HEK293 (cell line): ENCODE measurements around the gene GNB2.

ENCODE experiments used
- BCL6B ChIP-seq: fragments of 450-650 bp; formaldehyde crosslinking; IDR thresholded peaks from 2 replicates; pipeline ENCODE4 v1.5.1; 2017; ENCODE audit warnings: missing biosample characterization, missing genetic modification characterization
- EGR2 ChIP-seq: fragments of 450-650 bp; formaldehyde crosslinking; IDR thresholded peaks from 2 replicates; pipeline ENCODE4 v1.5.1; 2016; ENCODE audit warnings: low read depth, missing biosample characterization, missing genetic modification characterization
- FEZF1 ChIP-seq: fragments of 450-650 bp; formaldehyde crosslinking; IDR thresholded peaks from 2 replicates; pipeline ENCODE4 v1.5.1; 2016; ENCODE audit warnings: missing biosample characterization, missing genetic modification characterization
- GLIS2 ChIP-seq: fragments of 450-650 bp; formaldehyde crosslinking; IDR thresholded peaks from 2 replicates; pipeline ENCODE4 v1.5.1; 2016; ENCODE audit warnings: missing biosample characterization, missing genetic modification characterization
- PRDM1 ChIP-seq: fragments of 450-650 bp; formaldehyde crosslinking; IDR thresholded peaks from 2 replicates; pipeline ENCODE4; 2016; ENCODE audit warnings: missing biosample characterization, missing genetic modification characterization
- SCRT2 ChIP-seq: fragments of 450-650 bp; formaldehyde crosslinking; IDR thresholded peaks from 2 replicates; pipeline ENCODE4 v1.5.1; 2016; ENCODE audit warnings: missing biosample characterization, missing genetic modification characterization
- SETDB1 ChIP-seq: IDR thresholded peaks from one replicate; pipeline ENCODE4 v1.6.1; 2017; ENCODE audit warnings: mild to moderate bottlenecking, low read length, moderate library complexity, mixed read lengths; ENCODE audit not compliant: insufficient read length
- TRIM28 ChIP-seq: IDR thresholded peaks from 2 replicates; pipeline ENCODE4 v1.6.1; 2011; ENCODE audit warnings: low read length, control low read depth, borderline replicate concordance
- WT1 ChIP-seq: fragments of 450-650 bp; formaldehyde crosslinking; IDR thresholded peaks from 2 replicates; pipeline ENCODE4 v1.5.1; 2016; ENCODE audit warnings: missing biosample characterization, missing genetic modification characterization
- YY1 ChIP-seq: fragments of 450-650 bp; formaldehyde crosslinking; IDR thresholded peaks from 2 replicates; pipeline ENCODE4 v1.5.1; 2018; ENCODE audit warnings: missing biosample characterization, missing genetic modification characterization
- YY2 ChIP-seq: fragments of 450-650 bp; formaldehyde crosslinking; IDR thresholded peaks from 2 replicates; pipeline ENCODE4 v1.5.1; 2016; ENCODE audit warnings: missing biosample characterization, missing genetic modification characterization
- ZBTB10 ChIP-seq: fragments of 450-650 bp; formaldehyde crosslinking; IDR thresholded peaks from 2 replicates; pipeline ENCODE4 v1.5.1; 2016; ENCODE audit warnings: missing biosample characterization, missing genetic modification characterization
- ZNF146 ChIP-seq: fragments of 450-650 bp; formaldehyde crosslinking; IDR thresholded peaks from 2 replicates; pipeline ENCODE4 v1.5.1; 2016; ENCODE audit warnings: missing biosample characterization, missing genetic modification characterization
- ZNF248 ChIP-seq: fragments of 450-650 bp; formaldehyde crosslinking; IDR thresholded peaks from 2 replicates; pipeline ENCODE4 v1.5.1; 2017; ENCODE audit warnings: missing biosample characterization, missing genetic modification characterization
- ZNF280C ChIP-seq: fragments of 450-650 bp; formaldehyde crosslinking; IDR thresholded peaks from 2 replicates; pipeline ENCODE4 v1.5.1; 2016; ENCODE audit warnings: missing biosample characterization, missing genetic modification characterization
- ZNF362 ChIP-seq: fragments of 450-650 bp; formaldehyde crosslinking; IDR thresholded peaks from 2 replicates; pipeline ENCODE4 v1.5.1; 2016; ENCODE audit warnings: missing biosample characterization, missing genetic modification characterization
- ZNF37A ChIP-seq: fragments of 450-650 bp; IDR thresholded peaks from 2 replicates; pipeline ENCODE4 v1.5.1; 2018; ENCODE audit warnings: missing biosample characterization, missing genetic modification characterization
- ZNF416 ChIP-seq: fragments of 450-650 bp; formaldehyde crosslinking; IDR thresholded peaks from 2 replicates; pipeline ENCODE4 v1.5.1; 2016; ENCODE audit warnings: missing biosample characterization, missing genetic modification characterization
- ZNF426 ChIP-seq: fragments of 450-650 bp; formaldehyde crosslinking; IDR thresholded peaks from 2 replicates; pipeline ENCODE4 v1.5.1; 2017; ENCODE audit warnings: missing biosample characterization, missing genetic modification characterization, mild to moderate bottlenecking, inconsistent platforms, moderate library complexity
- ZNF449 ChIP-seq: fragments of 450-650 bp; formaldehyde crosslinking; IDR thresholded peaks from 2 replicates; pipeline ENCODE4 v1.5.1; 2017; ENCODE audit warnings: missing biosample characterization, mild to moderate bottlenecking, missing genetic modification characterization, moderate library complexity
- ZNF473 ChIP-seq: fragments of 450-650 bp; formaldehyde crosslinking; IDR thresholded peaks from 2 replicates; pipeline ENCODE4 v1.5.1; 2017; ENCODE audit warnings: missing biosample characterization, missing genetic modification characterization
- ZNF488 ChIP-seq: fragments of 450-650 bp; formaldehyde crosslinking; IDR thresholded peaks from 2 replicates; pipeline ENCODE4 v1.5.1; 2016; ENCODE audit warnings: missing biosample characterization, missing genetic modification characterization
- ZNF555 ChIP-seq: fragments of 450-650 bp; formaldehyde crosslinking; conservative IDR thresholded peaks from 2 replicates; pipeline ENCODE4 v1.5.1; 2017; ENCODE audit warnings: missing biosample characterization, mild to moderate bottlenecking, missing genetic modification characterization, inconsistent platforms
- ZNF585B ChIP-seq: fragments of 450-650 bp; formaldehyde crosslinking; IDR thresholded peaks from 2 replicates; pipeline ENCODE4 v1.5.1; 2016; ENCODE audit warnings: missing biosample characterization, missing genetic modification characterization
- ZNF629 ChIP-seq: fragments of 450-650 bp; formaldehyde crosslinking; IDR thresholded peaks from 2 replicates; pipeline ENCODE4 v1.5.1; 2017; ENCODE audit warnings: missing biosample characterization, missing genetic modification characterization
- ZNF664 ChIP-seq: fragments of 450-650 bp; formaldehyde crosslinking; IDR thresholded peaks from 2 replicates; pipeline ENCODE4 v1.5.1; 2016; ENCODE audit warnings: missing biosample characterization, missing genetic modification characterization
- ZNF677 ChIP-seq: fragments of 450-650 bp; IDR thresholded peaks from 2 replicates; pipeline ENCODE4 v1.5.0; 2018; ENCODE audit warnings: missing biosample characterization, mild to moderate bottlenecking, missing genetic modification characterization, moderate library complexity
- ZNF701 ChIP-seq: fragments of 450-650 bp; formaldehyde crosslinking; IDR thresholded peaks from 2 replicates; pipeline ENCODE4 v1.5.1; 2016; ENCODE audit warnings: missing biosample characterization, missing genetic modification characterization
- ZNF704 ChIP-seq: fragments of 450-650 bp; formaldehyde crosslinking; IDR thresholded peaks from 2 replicates; pipeline ENCODE4 v1.5.1; 2016; ENCODE audit warnings: missing biosample characterization, missing genetic modification characterization
- ZNF768 ChIP-seq: fragments of 450-650 bp; formaldehyde crosslinking; IDR thresholded peaks from 2 replicates; pipeline ENCODE4 v1.5.1; 2018; ENCODE audit warnings: missing biosample characterization, mild to moderate bottlenecking, missing genetic modification characterization
- ZNF777 ChIP-seq: fragments of 450-650 bp; formaldehyde crosslinking; IDR thresholded peaks from 2 replicates; pipeline ENCODE4 v1.5.1; 2017; ENCODE audit warnings: missing biosample characterization, missing genetic modification characterization, borderline replicate concordance

Gene GNB2

GRCh38 chr7:100675581-100676350, 2.2 kb downstream of the GNB2 start (continued):
- TF ChIP-seq SETDB1 (no peak), ZNF629 (tag by site-specific recombination) (peak; percentile 44), ZBTB10 (tag by site-specific recombination) (peak; percentile 85), ZNF777 (tag by site-specific recombination) (no peak), ZNF449 (no peak), YY1 (no peak), GLIS2 (tag by site-specific recombination) (peak; percentile 83), PRDM1 (tag by site-specific recombination) (no peak), ZNF701 (tag by site-specific recombination) (no peak), ZNF704 (tag by site-specific recombination) (no peak), ZNF280C (tag by site-specific recombination) (no peak), BCL6B (tag by site-specific recombination) (no peak), ZNF473 (no peak), ZNF488 (tag by site-specific recombination) (no peak), YY2 (tag by site-specific recombination) (no peak), ZNF248 (tag by site-specific recombination) (no peak), ZNF768 (tag by site-specific recombination) (no peak), ZNF416 (tag by site-specific recombination) (no peak), ZNF426 (no peak), ZNF677 (tag by site-specific recombination) (no peak), ZNF37A (no peak), SCRT2 (tag by site-specific recombination) (no peak), ZNF146 (tag by site-specific recombination) (no peak), EGR2 (peak; percentile 16; the same call in 1 of the 2 replicates), ZNF555 (tag by site-specific recombination) (no peak), WT1 (tag by site-specific recombination) (no peak), ZNF585B (tag by site-specific recombination) (no peak), ZNF362 (no peak), ZNF664 (tag by site-specific recombination) (no peak), FEZF1 (tag by site-specific recombination) (no peak), TRIM28 (no peak)
